HEK293 (cell line): ENCODE data around the gene ARRB2.
A peak's percentile ranks its signal among the peaks of the same experiment; 100 is the strongest.

Experiments
- CTCF ChIA-PET: fragments of 350-600 bp; formaldehyde crosslinking; extraction: SDS; loops from one replicate; lab custom pipeline; 2021; ENCODE audit warnings: antibody characterized with exemption; lab: Yijun Ruan, JAX
- POLR2A ChIA-PET: fragments of 300-600 bp; formaldehyde crosslinking; extraction: SDS; loops from one replicate; lab custom pipeline; 2020; ENCODE audit warnings: antibody characterized with exemption, inconsistent platforms; lab: Yijun Ruan, JAX
- H3K27ac ChIP-seq: fragments of 200-500 bp; sonication (Bioruptor generic); 2 replicates; pipeline ENCODE4 v1.5.1; 2014; ENCODE audit warnings: low read depth, low read length, control low read depth, inconsistent platforms; ENCODE audit errors: extremely low read depth
- H3K36me3 ChIP-seq, 2 experiments: fragments of 200-500 bp in 1 of 2; sonication (Bioruptor generic) in 1 of 2; 1 replicate in 1 of 2; 2 replicates in 1 of 2; pipeline ENCODE4 v1.5.1; 2014 to 2017; ENCODE audit warnings: inconsistent platforms in 2 of 2, low read length in 2 of 2; ENCODE audit not compliant: control insufficient read depth in 2 of 2, insufficient read depth in 1 of 2
- H3K4me1 ChIP-seq: fragments of 200-500 bp; sonication (Bioruptor generic); 2 replicates; pipeline ENCODE4 v1.5.1; 2014; ENCODE audit warnings: mild to moderate bottlenecking, low read length, inconsistent platforms; ENCODE audit not compliant: control insufficient read depth, insufficient read depth
- H3K4me3 ChIP-seq: 2 replicates; pipeline ENCODE4 v1.5.1; 2011; ENCODE audit warnings: low read depth, mild to moderate bottlenecking, control low read depth, low read length, moderate library complexity
- H3K9me3 ChIP-seq: fragments of 200-500 bp; sonication (Bioruptor generic); 2 replicates; pipeline ENCODE4 v1.5.1; 2014; ENCODE audit warnings: low read depth, low read length, inconsistent platforms; ENCODE audit not compliant: control insufficient read depth, insufficient read depth
- KLF16 ChIP-seq: fragments of 450-650 bp; formaldehyde crosslinking; IDR thresholded peaks from 2 replicates; pipeline ENCODE4 v1.5.1; 2017; ENCODE audit warnings: missing biosample characterization, missing genetic modification characterization
- MEIS1 ChIP-seq: sonication (generic); formaldehyde crosslinking; IDR thresholded peaks from 2 replicates; pipeline ENCODE4 v1.8.1; 2022; ENCODE audit warnings: missing genetic modification reagents, mild to moderate bottlenecking, borderline replicate concordance
- ZBTB17 ChIP-seq: fragments of 450-650 bp; formaldehyde crosslinking; IDR thresholded peaks from 2 replicates; pipeline ENCODE4 v1.5.1; 2016; ENCODE audit warnings: missing biosample characterization, missing genetic modification characterization
- ZNF121 ChIP-seq: fragments of 450-650 bp; formaldehyde crosslinking; IDR thresholded peaks from 2 replicates; pipeline ENCODE4 v1.5.1; 2016; ENCODE audit warnings: missing biosample characterization, missing genetic modification characterization
- ZNF202 ChIP-seq: fragments of 450-650 bp; formaldehyde crosslinking; IDR thresholded peaks from 2 replicates; pipeline ENCODE4 v1.5.1; 2016; ENCODE audit warnings: missing biosample characterization, missing genetic modification characterization, borderline replicate concordance
- ZNF274 ChIP-seq, 2 experiments: fragments of 200-500 bp in 1 of 2; fragments of 450-650 bp in 1 of 2; sonication (Bioruptor generic) in 1 of 2; formaldehyde crosslinking in 1 of 2; IDR thresholded peaks; 2 replicates each; pipeline versions ENCODE4 v1.5.1 to v1.6.1; 2014 to 2016; ENCODE audit warnings: borderline replicate concordance in 1 of 2, inconsistent platforms in 1 of 2, low read length in 1 of 2, missing biosample characterization in 1 of 2, missing genetic modification characterization in 1 of 2
- ZNF292 ChIP-seq: fragments of 450-650 bp; formaldehyde crosslinking; IDR thresholded peaks from 2 replicates; pipeline ENCODE4 v1.5.1; 2016; ENCODE audit warnings: low read depth, missing biosample characterization, missing genetic modification characterization, borderline replicate concordance
- ZNF335 ChIP-seq: fragments of 450-650 bp; formaldehyde crosslinking; conservative IDR thresholded peaks from 2 replicates; pipeline ENCODE4 v1.5.1; 2016; ENCODE audit warnings: missing biosample characterization, missing genetic modification characterization
- ZNF549 ChIP-seq: fragments of 450-650 bp; IDR thresholded peaks from 2 replicates; pipeline ENCODE4 v1.5.1; 2018; ENCODE audit warnings: missing biosample characterization, missing genetic modification characterization, mild to moderate bottlenecking, inconsistent platforms, moderate library complexity
- ZNF585B ChIP-seq: fragments of 450-650 bp; formaldehyde crosslinking; IDR thresholded peaks from 2 replicates; pipeline ENCODE4 v1.5.1; 2016; ENCODE audit warnings: missing biosample characterization, missing genetic modification characterization
- ZNF830 ChIP-seq: fragments of 450-650 bp; IDR thresholded peaks from 2 replicates; pipeline ENCODE4 v1.5.0; 2018; ENCODE audit warnings: missing biosample characterization, missing genetic modification characterization, low read depth, mild to moderate bottlenecking, moderate library complexity
- ZXDB ChIP-seq: fragments of 450-650 bp; formaldehyde crosslinking; IDR thresholded peaks from 2 replicates; pipeline ENCODE4 v1.5.1; 2016; ENCODE audit warnings: missing biosample characterization, missing genetic modification characterization
- TF ChIP-seq, protein P1 (sequence below): fragments of 450-650 bp; formaldehyde crosslinking; IDR thresholded peaks from 2 replicates; pipeline ENCODE4 v1.5.1; 2017; ENCODE audit warnings: missing biosample characterization, missing genetic modification characterization
- TF ChIP-seq, protein P2 (sequence below): fragments of 450-650 bp; formaldehyde crosslinking; IDR thresholded peaks from 2 replicates; pipeline ENCODE4 v1.5.1; 2016; ENCODE audit warnings: missing biosample characterization, missing genetic modification characterization, low read depth
- TF ChIP-seq, protein P3 (sequence below): fragments of 450-650 bp; IDR thresholded peaks from 2 replicates; pipeline ENCODE4 v1.5.1; 2018; ENCODE audit warnings: missing biosample characterization, missing genetic modification characterization
- TF ChIP-seq, protein P4 (sequence below): fragments of 450-650 bp; formaldehyde crosslinking; IDR thresholded peaks from 2 replicates; pipeline ENCODE4 v1.5.1; 2016; ENCODE audit warnings: missing biosample characterization, missing genetic modification characterization
- TF ChIP-seq, protein P5 (sequence below): fragments of 450-650 bp; formaldehyde crosslinking; IDR thresholded peaks from 2 replicates; pipeline ENCODE4 v1.5.1; 2016; ENCODE audit warnings: missing biosample characterization, missing genetic modification characterization, borderline replicate concordance

ARRB2 gene

DNA sequence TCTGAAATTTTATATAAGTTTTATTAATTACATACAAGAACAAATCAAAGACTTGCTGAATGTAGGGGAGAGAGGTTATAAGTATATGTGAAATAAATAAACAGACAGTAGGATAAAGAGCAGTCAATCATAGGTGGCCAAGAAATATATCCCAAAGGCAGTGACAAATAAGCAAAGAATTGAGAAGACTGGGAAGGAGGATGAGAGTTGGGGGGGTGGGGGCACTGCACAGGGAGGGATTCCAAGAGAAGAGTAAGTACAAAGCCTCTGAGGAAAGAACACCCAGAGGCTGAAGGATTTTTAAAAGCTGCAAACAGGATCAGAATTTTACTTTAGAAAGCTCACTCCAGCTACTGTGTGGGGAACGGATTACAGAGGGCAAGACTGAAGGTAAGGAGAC, 9.3 kb upstream of the ARRB2 start:
- peaks cover 12% of the 10 kb centered on the region for H3K4me1 ChIP-seq
- ChIA-PET POLR2A (interaction anchor here (0.6 to 1.0 kb wide), 3 partner anchors 8 to 136 kb away, joined by 3 to 6 read pairs (median 5); partner anchors contain the start of gene ARRB2), CTCF (interaction anchor here (0.7 to 3.4 kb wide), 4 partner anchors 22 to 134 kb away, joined by 3 to 18 read pairs (median 4); no protein-coding TSS in a partner anchor)
- H3K9me3 ChIP-seq = no peaks in the 10 kb centered on the region
- H3K36me3 ChIP-seq = peaks cover 31 to 35% of the 10 kb centered on the region in 2 experiments
- no peak overlapping the region for H3K4me3 ChIP-seq
- no peak for TF ChIP-seq KLF16 (tag by site-specific recombination)
- TF ChIP-seq ZNF335 (tag by site-specific recombination) = no peak
- TF ChIP-seq ZNF274 (IDR thresholded peaks at IDR 0.05; ENCODE audit: low read length) = no peak
- no peak for TF ChIP-seq ZNF274 (tag by site-specific recombination; IDR thresholded peaks at IDR 0.05; ENCODE audit: borderline replicate concordance)
- no peak for TF ChIP-seq ZNF121
- no peak for TF ChIP-seq ZNF292 (tag by site-specific recombination)
- no peak for TF ChIP-seq ZNF830 (tag by site-specific recombination)
- TF ChIP-seq, protein P1, sequence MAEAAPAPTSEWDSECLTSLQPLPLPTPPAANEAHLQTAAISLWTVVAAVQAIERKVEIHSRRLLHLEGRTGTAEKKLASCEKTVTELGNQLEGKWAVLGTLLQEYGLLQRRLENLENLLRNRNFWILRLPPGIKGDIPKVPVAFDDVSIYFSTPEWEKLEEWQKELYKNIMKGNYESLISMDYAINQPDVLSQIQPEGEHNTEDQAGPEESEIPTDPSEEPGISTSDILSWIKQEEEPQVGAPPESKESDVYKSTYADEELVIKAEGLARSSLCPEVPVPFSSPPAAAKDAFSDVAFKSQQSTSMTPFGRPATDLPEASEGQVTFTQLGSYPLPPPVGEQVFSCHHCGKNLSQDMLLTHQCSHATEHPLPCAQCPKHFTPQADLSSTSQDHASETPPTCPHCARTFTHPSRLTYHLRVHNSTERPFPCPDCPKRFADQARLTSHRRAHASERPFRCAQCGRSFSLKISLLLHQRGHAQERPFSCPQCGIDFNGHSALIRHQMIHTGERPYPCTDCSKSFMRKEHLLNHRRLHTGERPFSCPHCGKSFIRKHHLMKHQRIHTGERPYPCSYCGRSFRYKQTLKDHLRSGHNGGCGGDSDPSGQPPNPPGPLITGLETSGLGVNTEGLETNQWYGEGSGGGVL (tag by site-specific recombination) = no peak
- no peak for TF ChIP-seq ZNF585B (tag by site-specific recombination)
- H3K27ac ChIP-seq = no peak overlapping the region

DNA sequence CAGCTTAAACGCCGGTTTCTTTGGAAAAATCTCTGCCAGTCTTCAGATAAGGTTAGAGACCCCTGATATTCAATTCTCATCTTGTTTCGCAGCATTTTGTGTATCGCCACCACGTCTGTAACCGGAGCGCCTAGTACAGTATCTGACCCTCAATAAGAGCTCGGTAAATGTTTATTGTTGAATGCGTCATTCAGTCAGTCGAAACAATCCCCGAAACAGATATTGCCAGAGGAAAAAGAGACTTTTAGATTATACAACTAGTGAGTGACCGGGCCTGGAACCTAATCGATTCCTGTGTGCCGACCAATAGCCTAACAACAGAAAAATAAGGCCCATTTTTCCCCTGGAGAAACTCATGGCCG, 7.1 kb upstream of the ARRB2 start:
- CTCF ChIA-PET = interaction anchor here (0.6 to 3.4 kb wide), 5 partner anchors 9 to 405 kb away, joined by 3 to 18 read pairs (median 4); no protein-coding TSS in a partner anchor
- Histone ChIP-seq H3K36me3 (peaks cover 11 to 17% of the 10 kb centered on the region in 2 experiments; a peak in 2 of 3 replicates), H3K27ac (peak overlapping the region; percentile 58), H3K4me1 (peaks cover 12% of the 10 kb centered on the region), H3K4me3 (peak overlapping the region; percentile 78), H3K9me3 (no peaks in the 10 kb centered on the region)
- POLR2A ChIA-PET = interaction anchor here (0.6 to 1.7 kb wide), 10 partner anchors 13 to 294 kb away, joined by 3 to 12 read pairs (median 4); partner anchors contain the start of genes INCA1, KIF1C, MYBBP1A and PLD2
- TF ChIP-seq MEIS1 (CRISPR knock-in tag) (no peak), ZNF202 (tag by site-specific recombination) (no peak), ZNF549 (tag by site-specific recombination) (no peak), ZNF335 (tag by site-specific recombination) (0 out of 2 replicates have a peak, but pooled peaks have one; percentile 5), ZBTB17 (0 out of 2 replicates have a peak, but pooled peaks have one; percentile 9), ZXDB (tag by site-specific recombination) (no peak)
- TF ChIP-seq, protein P2, sequence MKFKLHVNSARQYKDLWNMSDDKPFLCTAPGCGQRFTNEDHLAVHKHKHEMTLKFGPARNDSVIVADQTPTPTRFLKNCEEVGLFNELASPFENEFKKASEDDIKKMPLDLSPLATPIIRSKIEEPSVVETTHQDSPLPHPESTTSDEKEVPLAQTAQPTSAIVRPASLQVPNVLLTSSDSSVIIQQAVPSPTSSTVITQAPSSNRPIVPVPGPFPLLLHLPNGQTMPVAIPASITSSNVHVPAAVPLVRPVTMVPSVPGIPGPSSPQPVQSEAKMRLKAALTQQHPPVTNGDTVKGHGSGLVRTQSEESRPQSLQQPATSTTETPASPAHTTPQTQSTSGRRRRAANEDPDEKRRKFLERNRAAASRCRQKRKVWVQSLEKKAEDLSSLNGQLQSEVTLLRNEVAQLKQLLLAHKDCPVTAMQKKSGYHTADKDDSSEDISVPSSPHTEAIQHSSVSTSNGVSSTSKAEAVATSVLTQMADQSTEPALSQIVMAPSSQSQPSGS (tag by site-specific recombination) = no peak
- TF ChIP-seq, protein P3, sequence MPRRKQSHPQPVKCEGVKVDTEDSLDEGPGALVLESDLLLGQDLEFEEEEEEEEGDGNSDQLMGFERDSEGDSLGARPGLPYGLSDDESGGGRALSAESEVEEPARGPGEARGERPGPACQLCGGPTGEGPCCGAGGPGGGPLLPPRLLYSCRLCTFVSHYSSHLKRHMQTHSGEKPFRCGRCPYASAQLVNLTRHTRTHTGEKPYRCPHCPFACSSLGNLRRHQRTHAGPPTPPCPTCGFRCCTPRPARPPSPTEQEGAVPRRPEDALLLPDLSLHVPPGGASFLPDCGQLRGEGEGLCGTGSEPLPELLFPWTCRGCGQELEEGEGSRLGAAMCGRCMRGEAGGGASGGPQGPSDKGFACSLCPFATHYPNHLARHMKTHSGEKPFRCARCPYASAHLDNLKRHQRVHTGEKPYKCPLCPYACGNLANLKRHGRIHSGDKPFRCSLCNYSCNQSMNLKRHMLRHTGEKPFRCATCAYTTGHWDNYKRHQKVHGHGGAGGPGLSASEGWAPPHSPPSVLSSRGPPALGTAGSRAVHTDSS (tag by site-specific recombination) = no peak
- TF ChIP-seq, protein P4, sequence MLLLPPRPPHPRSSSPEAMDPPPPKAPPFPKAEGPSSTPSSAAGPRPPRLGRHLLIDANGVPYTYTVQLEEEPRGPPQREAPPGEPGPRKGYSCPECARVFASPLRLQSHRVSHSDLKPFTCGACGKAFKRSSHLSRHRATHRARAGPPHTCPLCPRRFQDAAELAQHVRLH (tag by site-specific recombination) = no peak
- TF ChIP-seq, protein P5, sequence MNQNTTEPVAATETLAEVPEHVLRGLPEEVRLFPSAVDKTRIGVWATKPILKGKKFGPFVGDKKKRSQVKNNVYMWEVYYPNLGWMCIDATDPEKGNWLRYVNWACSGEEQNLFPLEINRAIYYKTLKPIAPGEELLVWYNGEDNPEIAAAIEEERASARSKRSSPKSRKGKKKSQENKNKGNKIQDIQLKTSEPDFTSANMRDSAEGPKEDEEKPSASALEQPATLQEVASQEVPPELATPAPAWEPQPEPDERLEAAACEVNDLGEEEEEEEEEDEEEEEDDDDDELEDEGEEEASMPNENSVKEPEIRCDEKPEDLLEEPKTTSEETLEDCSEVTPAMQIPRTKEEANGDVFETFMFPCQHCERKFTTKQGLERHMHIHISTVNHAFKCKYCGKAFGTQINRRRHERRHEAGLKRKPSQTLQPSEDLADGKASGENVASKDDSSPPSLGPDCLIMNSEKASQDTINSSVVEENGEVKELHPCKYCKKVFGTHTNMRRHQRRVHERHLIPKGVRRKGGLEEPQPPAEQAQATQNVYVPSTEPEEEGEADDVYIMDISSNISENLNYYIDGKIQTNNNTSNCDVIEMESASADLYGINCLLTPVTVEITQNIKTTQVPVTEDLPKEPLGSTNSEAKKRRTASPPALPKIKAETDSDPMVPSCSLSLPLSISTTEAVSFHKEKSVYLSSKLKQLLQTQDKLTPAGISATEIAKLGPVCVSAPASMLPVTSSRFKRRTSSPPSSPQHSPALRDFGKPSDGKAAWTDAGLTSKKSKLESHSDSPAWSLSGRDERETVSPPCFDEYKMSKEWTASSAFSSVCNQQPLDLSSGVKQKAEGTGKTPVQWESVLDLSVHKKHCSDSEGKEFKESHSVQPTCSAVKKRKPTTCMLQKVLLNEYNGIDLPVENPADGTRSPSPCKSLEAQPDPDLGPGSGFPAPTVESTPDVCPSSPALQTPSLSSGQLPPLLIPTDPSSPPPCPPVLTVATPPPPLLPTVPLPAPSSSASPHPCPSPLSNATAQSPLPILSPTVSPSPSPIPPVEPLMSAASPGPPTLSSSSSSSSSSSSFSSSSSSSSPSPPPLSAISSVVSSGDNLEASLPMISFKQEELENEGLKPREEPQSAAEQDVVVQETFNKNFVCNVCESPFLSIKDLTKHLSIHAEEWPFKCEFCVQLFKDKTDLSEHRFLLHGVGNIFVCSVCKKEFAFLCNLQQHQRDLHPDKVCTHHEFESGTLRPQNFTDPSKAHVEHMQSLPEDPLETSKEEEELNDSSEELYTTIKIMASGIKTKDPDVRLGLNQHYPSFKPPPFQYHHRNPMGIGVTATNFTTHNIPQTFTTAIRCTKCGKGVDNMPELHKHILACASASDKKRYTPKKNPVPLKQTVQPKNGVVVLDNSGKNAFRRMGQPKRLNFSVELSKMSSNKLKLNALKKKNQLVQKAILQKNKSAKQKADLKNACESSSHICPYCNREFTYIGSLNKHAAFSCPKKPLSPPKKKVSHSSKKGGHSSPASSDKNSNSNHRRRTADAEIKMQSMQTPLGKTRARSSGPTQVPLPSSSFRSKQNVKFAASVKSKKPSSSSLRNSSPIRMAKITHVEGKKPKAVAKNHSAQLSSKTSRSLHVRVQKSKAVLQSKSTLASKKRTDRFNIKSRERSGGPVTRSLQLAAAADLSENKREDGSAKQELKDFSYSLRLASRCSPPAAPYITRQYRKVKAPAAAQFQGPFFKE (tag by site-specific recombination) = no peak
- TF ChIP-seq, all 188 proteins: peak for 2
